Left forelimb (tissue), 1 donor: ENCODE results near the gene FBN2.

Source experiments
- DNase-seq: peaks from one replicate; pipeline ENCODE4 v3.0.0-alpha.2; 2018; ENCODE audit warnings: low spot score

Gene FBN2

DNA sequence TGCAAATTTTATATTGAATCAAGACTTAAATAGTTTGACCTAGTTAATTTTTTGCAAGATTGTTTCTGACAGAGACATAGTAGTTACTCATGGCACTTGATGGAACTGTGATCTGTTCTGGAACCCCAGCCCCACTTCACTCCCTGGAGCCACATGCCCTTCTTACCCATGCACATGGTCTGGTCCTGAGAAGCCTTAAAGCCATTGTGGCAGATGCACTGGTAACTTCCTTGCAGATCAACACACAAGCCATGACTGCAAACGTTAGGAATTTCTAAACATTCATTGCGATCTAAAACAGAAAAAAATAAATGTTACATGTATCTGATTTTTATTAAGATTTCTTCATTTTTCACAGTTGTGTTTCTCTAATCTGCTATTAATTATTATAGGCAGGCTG is 233.3 kb downstream of the FBN2 start:
- DNase-seq, result no peak

DNA sequence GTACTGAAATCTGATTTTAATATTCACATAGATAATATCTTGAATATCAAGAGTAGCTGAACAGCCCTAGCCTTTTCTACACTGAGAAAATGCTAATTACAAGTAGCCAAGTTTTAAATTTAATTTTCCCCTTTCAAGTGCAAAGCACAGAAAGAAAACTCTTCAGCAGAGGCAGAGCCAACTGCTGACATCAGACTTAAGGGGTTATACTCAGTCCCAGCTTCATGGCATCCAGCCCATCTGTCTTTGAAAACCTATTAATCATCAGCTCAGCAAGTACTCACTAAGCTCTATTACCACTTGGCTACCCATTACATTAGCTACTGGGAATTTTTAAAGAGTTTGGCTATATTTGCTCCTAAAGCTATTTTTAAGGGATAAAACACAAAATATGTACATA is 234.0 kb downstream of the FBN2 start:
- DNase-seq, result no peak

DNA sequence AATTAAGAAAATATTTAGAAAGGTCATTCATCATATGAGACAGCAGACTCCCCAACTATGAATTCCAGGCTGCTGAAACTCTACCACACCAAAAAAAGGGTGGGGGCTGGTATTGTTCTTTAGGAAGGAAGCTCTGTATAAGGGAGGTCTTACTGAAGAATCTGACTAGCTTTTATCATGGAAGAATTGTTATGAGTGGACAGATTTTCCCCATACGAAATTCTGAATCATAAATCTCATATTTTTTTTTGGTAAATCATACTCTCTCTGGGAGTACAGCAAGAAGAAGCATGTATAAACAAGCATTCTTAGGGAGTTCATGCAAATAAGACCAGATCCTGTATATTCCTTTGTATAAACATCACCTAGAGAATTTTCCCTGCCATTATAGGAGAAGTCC is 234.5 kb downstream of the FBN2 start:
- DNase-seq, result no peak

DNA sequence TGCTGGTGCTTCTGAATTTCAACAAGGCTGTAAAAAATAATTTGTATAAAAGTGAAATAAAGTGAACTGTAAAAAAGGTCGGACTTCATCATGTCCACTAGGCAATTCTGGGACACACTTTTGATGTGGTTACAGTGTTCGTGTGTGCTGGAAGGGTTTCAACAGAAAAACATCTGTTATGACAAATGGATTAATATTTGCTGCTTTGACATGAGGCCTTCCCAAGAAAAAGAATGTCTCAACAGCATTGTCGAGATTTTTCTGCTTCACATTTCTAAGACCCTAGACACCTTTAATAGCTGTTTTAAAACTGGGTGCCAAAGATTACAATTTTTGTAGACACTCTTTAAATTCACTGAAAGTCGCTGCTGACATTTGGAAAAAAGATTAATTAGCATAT is 237.9 kb downstream of the FBN2 start:
- no peak for DNase-seq

DNA sequence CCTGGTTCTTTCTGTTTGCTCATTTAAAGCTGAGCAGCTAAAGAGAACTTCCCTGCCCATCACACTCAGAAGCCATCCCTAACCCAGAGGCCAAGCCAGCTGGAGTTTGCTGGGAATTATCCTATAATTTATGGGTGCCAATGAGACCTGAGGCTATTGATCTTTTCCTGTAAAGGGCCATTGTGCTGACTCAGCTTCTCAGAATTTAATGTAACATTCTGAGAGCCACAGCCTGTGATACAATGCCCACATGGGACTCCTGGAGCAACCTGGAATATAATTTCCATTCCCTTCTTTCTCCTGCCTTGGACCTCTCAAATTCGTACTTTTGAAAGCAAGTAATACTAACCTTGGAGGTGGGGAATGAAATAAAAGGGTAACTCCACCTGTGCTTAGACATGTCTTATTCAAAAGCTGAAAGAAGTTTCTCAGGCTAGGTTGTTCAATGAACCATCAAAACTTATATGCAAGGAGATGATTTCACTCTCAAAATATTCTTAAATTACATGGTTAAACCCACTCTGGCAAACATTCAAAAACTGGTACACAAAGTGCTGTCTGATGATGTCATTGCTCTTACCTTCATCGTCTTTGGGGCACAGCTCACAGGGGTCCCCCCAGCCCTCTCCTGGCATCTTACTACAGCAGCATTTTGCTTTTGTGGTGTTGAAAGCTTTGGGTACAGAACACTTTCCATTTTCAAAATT is 247.7 kb downstream of the FBN2 start:
- DNase-seq, result no peak

DNA sequence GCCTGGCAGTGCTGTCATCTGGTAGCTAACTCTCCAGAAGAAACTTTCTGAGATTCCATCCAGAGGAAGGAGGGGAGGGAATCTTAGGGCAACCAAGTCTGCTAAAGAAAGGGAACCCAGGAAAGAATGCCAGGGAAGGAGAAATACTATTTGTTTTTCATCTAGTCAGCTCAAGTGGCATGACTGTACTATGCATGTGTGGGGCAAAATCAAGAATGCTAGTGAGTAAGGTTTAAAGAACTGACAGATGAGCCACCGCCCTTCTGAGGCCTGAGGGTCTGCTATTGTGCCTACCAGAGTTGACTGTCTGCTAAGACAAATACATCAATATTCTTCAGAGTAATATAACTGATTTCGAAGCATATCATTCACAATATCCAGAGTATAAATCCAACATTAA is 250.3 kb downstream of the FBN2 start:
- no peak for DNase-seq

DNA sequence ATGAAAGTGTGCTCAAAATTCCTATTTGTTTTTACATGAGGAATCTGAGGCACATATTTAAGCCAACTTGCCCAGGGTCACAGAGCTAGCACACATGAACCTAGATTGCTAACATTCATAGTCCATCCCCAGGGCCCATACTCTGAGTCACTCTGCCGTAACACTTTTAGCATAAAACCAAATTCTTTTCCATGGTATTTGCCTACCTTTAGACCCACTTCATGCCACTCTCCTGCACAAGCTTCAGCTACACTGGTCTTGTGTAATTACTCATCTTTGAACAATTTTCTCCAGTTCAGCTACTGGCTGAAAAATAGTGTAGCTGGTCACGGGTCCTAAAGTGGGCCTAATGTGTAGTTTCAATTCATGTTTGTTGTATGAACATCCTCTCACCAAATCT is 253.8 kb downstream of the FBN2 start:
- no peak for DNase-seq

DNA sequence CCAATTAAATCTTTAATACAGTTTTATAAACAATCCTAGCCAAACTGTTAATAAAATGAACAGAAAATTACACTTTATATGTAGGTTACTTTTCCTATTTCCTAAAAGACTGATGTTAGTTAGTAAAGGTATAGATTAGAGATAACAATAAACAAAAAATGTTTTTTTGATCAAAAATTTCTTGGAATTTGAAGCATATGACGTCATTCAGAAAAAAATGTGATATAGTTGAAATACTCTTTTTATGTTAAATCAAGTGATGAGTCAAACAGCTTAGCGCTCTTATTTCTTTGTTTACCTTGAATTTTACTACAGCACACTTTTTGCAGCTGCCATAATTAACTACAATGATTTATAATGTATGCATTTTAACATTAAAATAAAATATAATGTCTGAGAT is 258.7 kb downstream of the FBN2 start:
- no peak for DNase-seq

DNA sequence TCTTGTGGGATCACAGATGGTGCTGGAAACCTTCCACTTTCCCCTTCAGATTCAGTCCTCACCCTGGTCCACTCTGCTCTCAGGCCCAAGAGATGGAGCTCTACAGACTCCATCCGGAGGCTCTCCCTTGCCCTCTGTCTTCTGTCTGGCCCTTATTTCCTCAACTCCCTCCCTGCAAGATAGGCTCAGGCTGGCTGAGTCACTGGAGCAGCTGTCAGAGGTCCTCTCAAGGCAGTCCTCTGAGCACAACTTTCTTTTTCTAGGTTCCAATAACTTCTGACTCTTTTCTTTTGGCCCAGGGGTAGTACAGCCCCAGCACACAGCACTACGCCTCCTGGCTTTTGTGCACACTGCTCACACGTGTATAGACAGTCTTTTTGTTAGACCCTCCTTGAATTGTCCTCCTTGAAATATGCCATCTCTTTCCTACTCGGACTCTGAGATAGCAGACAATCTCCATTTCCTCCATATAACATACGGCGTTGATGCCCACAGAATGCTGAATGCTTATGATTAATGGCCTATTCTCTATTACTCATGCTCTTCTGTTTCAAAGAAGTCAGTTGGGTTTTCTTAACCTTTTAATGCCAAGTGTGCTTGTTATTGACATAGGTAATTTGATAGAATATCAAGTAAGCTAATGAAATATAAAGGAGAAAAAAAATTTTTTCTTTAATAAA is 261.4 kb downstream of the FBN2 start:
- no peak for DNase-seq

DNA sequence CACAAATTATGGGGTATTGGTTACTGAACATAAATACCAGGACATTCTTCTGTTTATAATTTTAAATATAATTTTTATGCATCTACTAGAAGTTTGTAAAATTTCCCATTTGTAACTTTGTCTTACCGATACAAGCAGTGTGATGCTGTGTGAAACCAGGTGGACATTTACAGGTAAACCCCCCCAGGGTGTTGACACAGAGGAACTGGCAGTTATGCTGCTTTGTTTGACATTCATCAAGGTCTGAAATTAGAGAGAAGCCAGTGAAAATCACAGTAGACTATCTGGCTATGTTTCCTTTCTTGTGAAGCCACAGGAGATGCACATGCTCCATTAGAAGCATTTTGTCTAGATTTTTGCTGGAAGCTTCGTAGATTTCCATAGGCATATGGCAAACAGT is 263.6 kb downstream of the FBN2 start:
- no peak for DNase-seq

DNA sequence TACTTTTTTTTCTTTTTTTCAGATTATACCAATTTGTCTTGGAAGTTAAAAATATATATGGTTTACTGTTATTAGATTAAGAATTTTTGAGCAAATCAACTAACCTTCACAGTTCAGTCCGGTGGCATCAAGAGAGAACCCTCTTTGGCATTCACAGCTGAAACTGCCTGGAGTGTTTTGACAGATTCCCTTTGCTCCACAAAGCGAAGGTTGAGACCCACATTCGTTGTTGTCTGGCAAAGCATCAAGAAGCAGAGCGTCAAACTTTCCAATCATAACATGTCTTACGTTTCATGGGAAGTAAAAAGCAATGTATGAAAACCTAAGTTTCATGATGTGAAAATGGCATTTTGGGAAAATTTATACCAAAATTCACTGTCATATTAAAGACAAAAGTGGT is 264.3 kb downstream of the FBN2 start:
- no peak for DNase-seq

DNA sequence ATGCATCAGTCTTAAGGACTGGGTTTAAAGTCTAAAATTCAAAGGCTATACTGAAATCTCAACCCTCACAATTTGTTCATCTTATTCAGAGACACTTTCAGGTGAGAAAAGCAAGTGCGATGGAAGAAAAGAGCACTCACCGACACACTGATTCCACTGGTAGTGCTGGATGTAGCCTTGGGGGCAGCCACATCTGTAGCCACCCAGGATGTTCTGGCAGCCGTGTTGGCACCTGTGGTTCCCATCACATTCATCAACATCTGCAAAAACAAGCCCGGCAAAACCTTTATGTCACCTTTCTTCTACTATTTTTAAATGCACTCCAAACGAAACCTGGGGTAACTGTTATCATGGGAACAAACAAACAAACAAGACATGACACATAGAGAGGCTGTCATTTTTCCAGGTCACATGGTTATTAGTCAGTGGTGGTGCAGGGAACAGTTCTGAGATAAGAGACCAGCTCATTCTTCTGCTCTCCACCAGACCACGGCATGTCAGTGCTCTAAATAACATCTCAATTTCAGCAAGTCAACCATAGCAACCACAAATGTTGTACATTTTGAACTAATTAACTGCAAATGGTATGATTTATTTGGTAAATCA is 266.1 kb downstream of the FBN2 start:
- no peak for DNase-seq

DNA sequence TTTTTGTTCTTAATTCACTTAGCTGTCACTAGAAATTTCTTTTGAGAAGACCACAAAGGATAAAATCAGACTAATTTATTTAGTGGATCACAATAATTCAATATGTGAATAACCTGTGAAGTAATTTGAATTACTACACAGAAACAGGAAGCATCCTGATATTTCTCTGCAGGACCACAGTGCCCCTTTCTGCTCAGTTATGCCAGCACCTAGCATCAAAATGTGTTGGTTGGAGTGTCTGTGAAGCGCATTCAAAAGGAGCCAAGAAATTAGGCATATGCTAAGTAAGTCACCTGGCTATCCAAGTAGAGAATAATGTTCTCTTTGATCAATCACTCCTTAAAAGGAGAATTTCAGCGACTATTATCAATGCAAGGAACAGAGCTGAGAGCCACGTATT is 267.0 kb downstream of the FBN2 start:
- DNase-seq, result no peak

DNA sequence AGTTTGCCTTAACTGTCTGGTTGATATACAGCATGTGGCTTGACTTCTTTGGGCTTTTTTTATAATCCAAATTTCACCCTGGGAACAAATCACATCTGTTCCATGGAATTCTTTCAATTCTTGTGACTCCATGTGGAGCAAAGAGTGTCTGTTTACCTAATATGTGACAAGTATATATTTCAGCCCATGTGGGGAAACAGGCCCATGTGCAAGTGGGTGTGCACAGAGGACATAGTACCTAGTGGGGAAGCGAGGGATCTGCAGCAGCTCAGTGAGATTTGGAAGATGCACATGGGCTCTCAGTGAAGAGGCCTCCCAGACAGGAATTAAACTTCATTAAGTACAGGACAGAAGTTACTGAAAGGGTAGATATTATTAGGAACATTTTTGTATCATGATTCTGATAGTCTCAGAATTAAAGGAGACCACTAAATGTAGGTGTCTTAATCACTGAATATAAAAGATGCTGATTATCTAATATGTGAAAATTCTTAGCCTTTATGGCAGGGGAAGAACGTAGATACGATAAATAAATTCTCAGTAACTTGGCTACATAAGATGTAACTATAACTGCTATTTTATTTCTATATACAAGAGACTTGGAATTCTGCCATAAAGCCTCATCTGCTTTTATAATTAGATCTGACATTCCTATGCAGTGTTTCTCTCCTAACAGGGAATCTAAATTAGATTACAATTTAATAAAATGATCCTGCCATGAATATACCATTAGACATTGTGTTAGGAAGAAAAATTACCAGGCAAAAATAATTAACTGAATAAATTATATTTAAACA is 273.3 kb downstream of the FBN2 start:
- no peak for DNase-seq

DNA sequence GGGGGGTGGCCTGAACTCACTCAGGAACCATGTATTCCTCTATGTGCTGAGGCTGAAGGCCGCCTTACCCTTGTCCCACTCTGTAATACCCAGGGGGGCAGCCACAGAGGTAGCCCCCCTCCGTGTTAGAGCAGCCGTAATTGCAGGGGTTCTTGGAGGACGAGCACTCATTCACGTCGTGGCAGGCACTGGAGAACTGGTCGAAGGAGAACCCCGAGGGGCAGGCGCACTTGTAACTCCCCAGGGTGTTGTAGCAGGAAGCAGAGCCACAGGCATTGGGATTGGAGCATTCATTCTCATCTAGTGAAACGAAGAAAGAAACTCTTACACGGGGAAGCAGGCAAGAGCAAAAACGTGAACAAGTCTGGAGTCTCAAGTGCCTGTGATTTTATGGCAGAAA is 274.7 kb downstream of the FBN2 start:
- no peak for DNase-seq

DNA sequence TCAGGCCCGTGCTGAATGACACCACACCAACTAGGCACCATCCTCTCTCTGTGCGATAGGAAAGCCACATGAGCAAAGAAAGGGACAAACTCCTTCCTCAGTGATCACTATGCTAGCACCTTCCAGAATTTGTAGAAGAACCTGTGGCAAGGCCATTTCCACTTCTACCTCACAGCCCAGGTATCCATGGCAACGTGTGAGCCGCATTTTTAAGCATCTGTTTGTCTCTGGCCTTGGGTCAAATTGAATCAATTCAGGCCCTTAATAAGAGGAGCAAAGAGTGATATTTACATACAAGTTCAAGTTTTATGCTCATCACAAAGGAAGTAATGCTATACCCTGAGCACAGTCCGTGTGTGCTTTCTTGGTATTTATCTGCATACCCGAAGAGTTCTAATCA is 275.1 kb downstream of the FBN2 start:
- no peak for DNase-seq

DNA sequence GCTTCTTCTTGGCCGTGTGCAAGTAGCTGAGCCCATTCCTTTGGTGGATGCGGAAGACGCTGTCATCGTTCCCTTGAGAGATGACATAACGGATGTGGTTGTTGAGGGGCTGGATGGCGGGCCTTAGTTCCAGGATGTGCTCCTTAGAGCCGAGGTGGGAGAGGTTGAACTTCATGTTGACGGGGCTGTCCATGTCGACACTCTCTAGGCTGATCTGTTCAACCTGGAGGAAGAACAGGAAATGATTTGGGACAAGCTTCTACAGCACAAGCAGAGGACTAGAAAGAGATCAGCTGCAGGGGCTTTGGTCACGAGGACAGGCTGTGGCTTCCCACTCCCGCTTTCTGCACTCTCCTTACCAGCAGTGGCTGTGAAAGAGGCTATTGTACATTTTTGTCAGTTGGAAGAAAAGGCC is 278.4 kb downstream of the FBN2 start:
- no peak for DNase-seq

DNA sequence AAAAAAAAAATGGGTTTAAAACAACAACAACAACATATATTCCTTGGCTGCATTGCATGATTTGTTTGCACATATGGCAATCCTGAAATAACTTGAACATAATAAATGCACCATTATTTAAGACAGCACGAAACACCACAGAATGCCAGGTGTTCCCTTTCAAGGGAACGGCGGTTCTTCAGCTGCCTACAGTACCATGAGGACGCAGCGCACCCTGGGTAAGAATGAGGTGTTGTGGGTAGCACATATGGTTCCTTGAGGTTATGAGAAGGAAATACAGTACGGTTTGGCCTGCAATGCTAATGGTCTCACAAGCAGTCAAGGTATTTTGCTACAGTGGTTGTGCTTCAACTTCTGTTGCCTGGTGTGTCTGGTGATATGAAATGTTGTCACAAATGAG is 279.7 kb downstream of the FBN2 start:
- no peak for DNase-seq

DNA sequence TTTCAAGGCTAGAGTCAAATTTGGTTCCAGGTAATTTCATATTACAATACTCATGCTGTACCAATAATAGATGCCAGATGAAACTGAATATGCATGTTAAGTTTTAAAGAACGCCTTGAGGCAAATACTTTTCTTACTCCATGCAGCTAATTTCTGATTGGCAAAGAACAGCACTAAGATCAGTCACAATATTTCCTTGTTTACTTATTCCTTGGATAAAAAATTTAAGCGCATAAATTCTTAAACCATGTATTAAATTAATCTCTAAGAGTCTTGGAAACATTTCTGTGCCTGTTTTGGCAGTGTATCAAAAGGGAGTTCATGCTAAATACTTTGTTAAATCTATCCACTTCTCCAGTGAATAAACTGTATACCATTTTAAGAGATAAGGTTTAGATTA is 281.0 kb downstream of the FBN2 start:
- no peak for DNase-seq

DNA sequence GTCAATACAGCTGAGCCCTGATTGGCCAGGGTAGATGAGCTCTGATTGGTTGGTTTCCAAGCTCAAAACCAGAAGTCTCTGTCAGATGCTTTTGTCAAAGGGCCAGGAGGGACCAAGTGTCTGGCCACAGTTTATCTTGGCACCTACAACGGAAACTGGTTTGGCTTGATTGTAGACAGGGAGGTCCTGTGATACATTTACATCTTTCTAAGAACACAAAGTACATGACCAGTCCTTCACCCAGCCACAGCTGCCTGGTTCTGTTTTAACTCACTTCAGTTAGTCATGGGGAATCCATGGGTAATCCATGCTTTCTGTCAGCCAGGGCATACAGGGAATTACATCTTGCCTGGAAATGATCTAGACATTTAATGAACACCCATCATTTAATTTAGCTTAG is 283.3 kb downstream of the FBN2 start:
- no peak for DNase-seq

DNA sequence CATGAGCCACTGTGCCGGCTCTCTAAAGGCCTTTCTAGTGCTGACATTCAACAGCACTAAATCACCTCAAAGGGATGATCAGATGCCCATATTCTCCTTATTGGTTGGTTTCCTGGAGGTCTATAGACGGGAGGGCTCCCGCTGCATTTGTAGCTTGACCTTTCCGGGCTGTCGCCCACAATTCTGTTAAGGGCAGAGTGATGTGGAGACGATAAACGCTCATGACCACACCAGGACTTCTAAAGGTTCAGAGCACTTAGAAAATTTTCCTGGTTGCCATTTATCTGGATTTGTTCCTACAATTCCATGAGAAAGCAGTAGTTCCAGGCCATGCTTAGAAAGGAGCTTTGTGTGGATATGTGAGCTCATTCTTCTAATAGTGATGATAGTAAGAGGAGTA is 284.2 kb downstream of the FBN2 start:
- DNase-seq, result no peak

DNA sequence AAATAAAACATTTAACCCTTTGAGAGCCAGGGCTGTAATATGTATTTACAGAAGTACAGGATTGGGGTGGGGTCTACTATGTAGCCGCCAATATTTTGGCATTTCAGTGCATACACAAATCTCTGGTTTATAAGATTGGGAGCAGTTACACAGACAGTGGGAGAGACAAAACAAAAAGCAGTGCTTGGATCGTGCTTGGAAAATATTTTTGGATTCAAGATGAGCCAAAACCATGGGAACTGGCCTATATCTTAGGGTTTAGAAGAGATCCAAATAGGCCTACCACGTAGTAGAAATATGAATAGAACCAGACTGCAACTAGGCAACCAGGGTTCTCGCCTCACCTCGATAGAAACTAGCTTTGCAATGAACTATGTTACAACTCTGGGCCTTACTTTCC is 284.9 kb downstream of the FBN2 start:
- DNase-seq, result no peak

DNA sequence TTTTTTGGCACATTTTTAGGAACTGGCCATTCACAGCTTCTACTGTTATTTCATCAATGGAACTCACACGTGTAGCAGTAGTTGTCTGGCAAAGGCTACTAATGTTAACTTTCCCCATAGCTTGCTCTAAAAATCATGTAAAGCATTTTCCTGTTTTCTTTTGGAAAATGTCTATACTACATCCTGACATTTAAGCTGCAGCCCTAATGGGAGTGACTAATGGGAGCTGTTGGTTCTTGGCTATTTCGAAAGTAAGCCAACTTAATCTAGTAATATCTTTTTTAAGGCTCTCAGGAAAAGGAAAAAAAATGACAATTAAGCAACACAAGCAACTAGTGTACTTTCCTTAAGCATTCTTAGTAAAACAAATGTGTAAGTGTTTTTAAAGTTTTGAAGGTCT is 285.3 kb downstream of the FBN2 start:
- DNase-seq, result no peak
